T-cell (primary cell): ENCODE measurements around the gene ARPP21. TPM values are rescaled to one million over a fixed set of nuclear protein-coding genes. Genes with fewer than 3 reads are reported as not detected.

Experiments
- ATAC-seq, 4 experiments: fragments of 200-7000 bp in 3 of 4; fragments of 150-1000 bp in 1 of 4; cut with Tn5 transposase; replicated peaks in 1 of 4; 1 replicate in 3 of 4; 2 replicates in 1 of 4; pipeline ENCODE4 v1.10.0; 2021; ENCODE audit warnings: moderate library complexity in 3 of 4, mild to moderate bottlenecking in 2 of 4, moderate number of reproducible peaks in 1 of 4
- CTCF ChIA-PET, 2 donors: fragments of 300-600 bp; sonication (Branson Sonifier 250); formaldehyde crosslinking; loops; one replicate each; lab custom pipeline; 2022; ENCODE audit warnings: antibody characterized with exemption in 2 of 2; lab: Charles Lee
- POLR2A ChIA-PET, 2 donors: fragments of 300-600 bp; sonication (Branson Sonifier 250); formaldehyde crosslinking; loops; one replicate each; lab custom pipeline; 2022; ENCODE audit warnings: antibody characterized with exemption in 2 of 2; lab: Charles Lee
- DNase-seq, 35 experiments: peaks; one replicate each; pipeline versions ENCODE4 v3.0.0 to v3.0.0-alpha.2; 2013 to 2023
- H3K27ac ChIP-seq: one replicate; pipeline ENCODE4 v1.5.1; 2013; ENCODE audit warnings: low read length
- H3K27me3 ChIP-seq, 2 experiments: replicated peaks in 1 of 2; 1 replicate in 1 of 2; 2 replicates in 1 of 2; pipeline versions ENCODE4 v1.6.1 to v1.7.0; 2013; ENCODE audit warnings: low read length in 1 of 2, mixed read lengths in 1 of 2; ENCODE audit not compliant: control insufficient read depth in 2 of 2, insufficient read depth in 2 of 2; ENCODE audit errors: extremely low read depth in 1 of 2
- H3K36me3 ChIP-seq, 2 donors: 1 replicate in 1 of 2; 2 replicates in 1 of 2; pipeline versions ENCODE4 v1.6.1 to v1.7.0; 2013; ENCODE audit warnings: low read length in 1 of 2; ENCODE audit not compliant: control insufficient read depth in 2 of 2, insufficient read depth in 1 of 2; ENCODE audit errors: extremely low read depth in 1 of 2
- H3K4me1 ChIP-seq, 2 experiments: 1 replicate in 1 of 2; 2 replicates in 1 of 2; pipeline versions ENCODE4 v1.6.1 to v1.7.0; 2013; ENCODE audit warnings: low read length in 2 of 2, mixed read lengths in 1 of 2; ENCODE audit not compliant: insufficient read depth in 2 of 2, control insufficient read depth in 1 of 2; ENCODE audit errors: extremely low read depth in 1 of 2
- H3K4me3 ChIP-seq, 2 donors: 1 replicate in 1 of 2; 2 replicates in 1 of 2; pipeline versions ENCODE4 v1.5.1 to v1.7.0; 2013; ENCODE audit warnings: mild to moderate bottlenecking in 2 of 2, low read length in 1 of 2, moderate library complexity in 1 of 2; ENCODE audit not compliant: control insufficient read depth in 1 of 2; ENCODE audit errors: extremely low read depth in 1 of 2
- H3K9me3 ChIP-seq: 2 replicates; pipeline ENCODE4 v1.7.0; 2013
- H3K27ac Mint-ChIP-seq, 2 donors: one replicate each; pipeline ENCODE4 v1.8.0; 2020 to 2021; ENCODE audit warnings: mild to moderate bottlenecking in 2 of 2, mixed read lengths in 2 of 2
- H3K27me3 Mint-ChIP-seq, 2 donors: one replicate each; pipeline ENCODE4 v1.8.0; 2021 to 2022; ENCODE audit warnings: mixed read lengths in 2 of 2
- H3K36me3 Mint-ChIP-seq: one replicate; pipeline ENCODE4 v1.8.0; 2021; ENCODE audit warnings: mixed read lengths
- H3K4me1 Mint-ChIP-seq, 3 donors: one replicate each; pipeline ENCODE4 v1.8.0; 2020 to 2022; ENCODE audit warnings: mixed read lengths in 3 of 3, mild to moderate bottlenecking in 1 of 3
- H3K4me3 Mint-ChIP-seq, 3 donors: one replicate each; pipeline ENCODE4 v1.8.0; 2020 to 2022; ENCODE audit warnings: mild to moderate bottlenecking in 3 of 3, mixed read lengths in 3 of 3, moderate library complexity in 3 of 3
- H3K9me3 Mint-ChIP-seq, 3 donors: one replicate each; pipeline ENCODE4 v1.8.0; 2020 to 2022; ENCODE audit warnings: mixed read lengths in 3 of 3
- WGBS: methylation state at CpG from one replicate; pipeline ENCODE4 v1.1.5; 2013; ENCODE audit warnings: missing lambda C conversion rate; ENCODE audit not compliant: insufficient coverage; 5-methylcytosine and 5-hydroxymethylcytosine counted together
- total RNA-seq, 35 experiments: library from RNA in 6 of 35; stranded (reverse) in 6 of 35; fragments of 120-200 nt in 1 of 35; gene quantifications; one replicate each; pipeline versions ENCODE4 v1.2.1 to v1.2.4 and lab custom pipeline; 2013 to 2026

The ARPP21 gene
- total RNA-seq, 5 donors from 2014 or later (not counting 1 experiment from before 2014, with no cell fraction given) = not detected

DNA sequence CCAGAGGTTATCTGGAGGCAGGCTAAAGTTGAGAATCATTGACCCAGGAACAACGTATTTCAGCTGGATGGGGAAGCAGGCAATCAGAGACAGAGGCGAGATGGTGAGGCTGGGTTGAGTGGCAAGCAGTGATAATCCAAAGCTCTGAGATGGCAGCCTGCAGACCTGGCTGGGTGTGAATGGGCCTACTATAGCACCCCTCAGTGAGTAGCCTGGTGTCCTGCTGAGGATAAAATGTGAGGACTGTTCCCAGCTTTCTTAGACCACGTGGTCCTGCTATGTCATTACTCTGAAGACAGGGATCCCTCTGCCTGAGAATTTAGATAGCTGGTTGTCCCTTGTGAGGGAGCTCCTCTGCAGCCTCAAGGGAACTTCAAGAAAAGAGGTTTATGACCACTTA is 141.5 kb downstream of the ARPP21 start:
- no peaks in the 10 kb centered on the region for H3K4me1 Mint-ChIP-seq
- no peaks in the 10 kb centered on the region for H3K36me3 Mint-ChIP-seq
- H3K9me3 Mint-ChIP-seq = no peaks in the 10 kb centered on the region
- no peaks in the 10 kb centered on the region for H3K27me3 ChIP-seq
- H3K36me3 ChIP-seq = no peaks in the 10 kb centered on the region
- 78% methylated on average over 3 of the region's 3 CpGs for WGBS
- no peak overlapping the region for H3K4me3 Mint-ChIP-seq
- H3K4me1 ChIP-seq = no peaks in the 10 kb centered on the region
- no peak overlapping the region for H3K4me3 ChIP-seq
- H3K27ac ChIP-seq = no peak overlapping the region
- ATAC-seq (no peak), DNase-seq (no peak)
- POLR2A ChIA-PET = no interaction called here
- H3K27ac Mint-ChIP-seq = no peak overlapping the region
- H3K9me3 ChIP-seq = no peaks in the 10 kb centered on the region
- CTCF ChIA-PET = no interaction called here
- H3K27me3 Mint-ChIP-seq = no peaks in the 10 kb centered on the region

DNA sequence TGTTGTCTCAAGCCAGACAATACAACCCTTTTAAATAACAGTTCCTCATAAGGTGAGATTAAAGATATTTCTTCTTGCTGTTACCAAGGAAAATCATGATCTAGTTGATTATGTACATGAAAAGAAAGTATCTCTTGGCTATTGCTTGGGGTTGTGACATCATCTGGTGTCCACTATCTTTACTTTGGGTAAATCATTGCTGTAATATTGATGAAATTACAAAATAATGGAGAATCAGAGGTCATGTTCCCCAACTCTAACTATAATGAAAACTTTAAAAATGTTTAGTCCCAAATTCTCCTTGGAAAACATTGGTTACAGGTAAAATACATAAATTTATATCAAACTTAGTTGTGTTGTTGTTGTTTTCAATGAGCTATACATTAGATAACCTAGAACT is 142.2 kb downstream of the ARPP21 start:
- Histone ChIP-seq H3K36me3 (no peaks in the 10 kb centered on the region), H3K9me3 (no peaks in the 10 kb centered on the region), H3K4me1 (no peaks in the 10 kb centered on the region), H3K27me3 (no peaks in the 10 kb centered on the region), H3K4me3 (no peak overlapping the region), H3K27ac (no peak overlapping the region)
- Mint-ChIP-seq H3K36me3 (no peaks in the 10 kb centered on the region), H3K9me3 (no peaks in the 10 kb centered on the region), H3K27ac (no peak overlapping the region), H3K4me3 (no peak overlapping the region), H3K27me3 (no peaks in the 10 kb centered on the region), H3K4me1 (no peaks in the 10 kb centered on the region)
- DNase-seq (no peak), ATAC-seq (no peak)
- POLR2A ChIA-PET = no interaction called here
- CTCF ChIA-PET = no interaction called here

DNA sequence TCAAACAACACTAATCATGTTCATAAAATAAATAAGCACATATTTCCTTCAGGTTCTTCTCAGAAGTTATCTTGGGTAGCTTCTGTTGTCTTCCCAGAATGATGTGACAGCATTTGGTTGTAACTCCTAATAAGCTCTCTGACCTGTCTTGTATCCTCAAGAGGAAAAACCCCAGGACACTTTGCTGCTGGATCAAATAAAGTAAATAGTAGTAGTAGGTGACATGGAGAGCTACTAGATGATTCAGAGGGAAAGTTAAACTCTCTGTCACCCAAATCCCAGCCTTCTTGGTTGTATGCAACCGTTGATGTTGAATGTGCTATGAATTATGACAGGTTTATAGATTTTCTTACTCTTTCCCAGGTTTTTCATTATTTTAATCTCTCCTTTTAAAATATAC is 143.0 kb downstream of the ARPP21 start:
- Mint-ChIP-seq H3K27ac (no peak overlapping the region), H3K4me1 (no peaks in the 10 kb centered on the region), H3K36me3 (no peaks in the 10 kb centered on the region), H3K9me3 (no peaks in the 10 kb centered on the region), H3K4me3 (no peak overlapping the region), H3K27me3 (no peaks in the 10 kb centered on the region)
- DNase-seq (no peak), ATAC-seq (no peak)
- CTCF ChIA-PET = no interaction called here
- POLR2A ChIA-PET = no interaction called here
- H3K36me3 ChIP-seq = no peaks in the 10 kb centered on the region
- H3K27me3 ChIP-seq = no peaks in the 10 kb centered on the region
- H3K27ac ChIP-seq = no peak overlapping the region
- H3K9me3 ChIP-seq = no peaks in the 10 kb centered on the region
- WGBS = no CpG with 5 or more reads among the region's 1 CpG
- no peak overlapping the region for H3K4me3 ChIP-seq
- no peaks in the 10 kb centered on the region for H3K4me1 ChIP-seq

DNA sequence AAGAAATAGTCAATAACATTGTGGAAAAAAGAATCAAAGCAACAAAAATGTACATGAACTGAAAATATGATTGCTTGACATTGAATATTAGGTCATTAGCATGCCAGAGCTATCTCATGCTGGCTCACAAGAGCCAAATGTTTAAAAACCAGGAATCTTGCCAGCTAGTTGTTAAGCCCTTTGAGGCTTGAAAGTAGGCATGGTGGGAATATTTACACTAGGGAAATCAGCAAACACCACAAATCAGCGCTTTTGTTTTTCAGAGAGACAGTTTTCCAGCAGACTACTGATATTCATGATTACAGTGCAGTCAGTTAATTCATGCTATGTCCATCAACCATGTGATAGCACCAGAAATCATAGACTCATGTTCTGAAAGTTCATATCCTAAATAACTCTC is 144.8 kb downstream of the ARPP21 start:
- no peak overlapping the region for H3K27ac Mint-ChIP-seq
- Histone ChIP-seq H3K9me3 (no peaks in the 10 kb centered on the region), H3K4me1 (no peaks in the 10 kb centered on the region), H3K4me3 (no peak overlapping the region), H3K36me3 (no peaks in the 10 kb centered on the region), H3K27ac (no peak overlapping the region), H3K27me3 (no peaks in the 10 kb centered on the region)
- H3K27me3 Mint-ChIP-seq = no peaks in the 10 kb centered on the region
- no peaks in the 10 kb centered on the region for H3K36me3 Mint-ChIP-seq
- H3K4me3 Mint-ChIP-seq = no peak overlapping the region
- DNase-seq (no peak), ATAC-seq (no peak)
- no peaks in the 10 kb centered on the region for H3K9me3 Mint-ChIP-seq
- no peaks in the 10 kb centered on the region for H3K4me1 Mint-ChIP-seq
- 88% methylated on average over 1 of the region's 1 CpG for WGBS
- POLR2A ChIA-PET = no interaction called here
- CTCF ChIA-PET = no interaction called here

DNA sequence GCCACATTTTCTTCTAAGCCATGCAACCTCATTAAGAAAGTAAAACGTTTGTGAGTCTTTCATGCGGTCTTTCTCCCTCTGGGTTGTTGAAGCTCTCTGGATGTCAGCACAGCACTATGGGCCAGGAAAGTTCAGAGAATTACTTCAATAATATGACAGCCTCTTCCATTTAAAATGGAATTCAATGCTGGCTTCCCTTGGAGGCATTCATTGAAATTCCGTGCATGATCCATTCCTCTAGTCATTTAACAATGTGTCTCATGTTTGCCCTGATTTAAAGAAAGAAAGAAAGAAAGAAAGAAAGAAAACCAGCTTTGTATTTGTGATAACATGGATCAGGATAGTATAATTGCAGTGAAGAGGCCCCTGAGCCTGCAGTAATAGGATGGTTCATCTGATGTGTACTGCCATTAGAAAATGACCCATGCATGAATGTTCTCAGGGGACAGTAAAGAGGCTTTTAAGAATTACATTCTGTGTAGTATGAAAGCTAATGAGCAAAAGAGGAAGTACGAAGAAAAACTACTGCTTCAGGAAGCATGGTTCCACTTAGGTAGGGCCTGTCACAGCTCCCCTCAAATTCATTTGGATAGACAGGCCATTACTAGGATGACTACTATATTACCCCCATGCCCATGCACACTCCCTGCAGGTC is 146.0 kb downstream of the ARPP21 start:
- no peak overlapping the region for H3K4me3 Mint-ChIP-seq

DNA sequence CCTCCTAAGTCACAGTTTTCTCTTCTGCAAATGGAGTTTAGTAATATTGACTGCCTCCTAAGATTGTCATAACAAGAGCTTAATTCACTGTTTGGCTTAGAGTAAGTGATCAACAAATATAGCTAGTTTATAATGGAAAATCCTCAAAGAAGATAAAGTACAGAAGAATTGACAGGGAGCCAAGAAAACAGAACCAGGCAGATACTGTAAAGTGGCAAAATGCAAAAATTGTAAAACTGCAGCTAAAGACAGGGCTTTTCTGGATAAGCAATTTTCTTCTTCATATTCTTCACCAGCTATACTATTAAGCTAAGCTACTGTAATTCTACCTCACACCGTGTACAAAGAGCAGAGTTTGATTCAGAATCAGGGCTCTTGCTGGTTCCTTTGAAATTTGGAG is 148.6 kb downstream of the ARPP21 start:
- Histone ChIP-seq H3K27me3 (no peaks in the 10 kb centered on the region), H3K4me1 (no peaks in the 10 kb centered on the region), H3K27ac (no peak overlapping the region), H3K36me3 (no peaks in the 10 kb centered on the region), H3K4me3 (no peak overlapping the region), H3K9me3 (no peaks in the 10 kb centered on the region)
- Mint-ChIP-seq H3K4me1 (no peaks in the 10 kb centered on the region), H3K9me3 (no peaks in the 10 kb centered on the region), H3K27me3 (no peaks in the 10 kb centered on the region), H3K27ac (no peak overlapping the region), H3K4me3 (no peak overlapping the region), H3K36me3 (no peaks in the 10 kb centered on the region)
- ATAC-seq (no peak), DNase-seq (no peak)
- CTCF ChIA-PET = no interaction called here
- WGBS = no CpG with 5 or more reads among the region's 1 CpG
- POLR2A ChIA-PET = no interaction called here

More for the DNA sequence above, 146.0 kb downstream of the ARPP21 start:
- Mint-ChIP-seq H3K36me3 (no peaks in the 10 kb centered on the region), H3K9me3 (no peaks in the 10 kb centered on the region), H3K4me1 (no peaks in the 10 kb centered on the region), H3K27me3 (no peaks in the 10 kb centered on the region), H3K27ac (no peak overlapping the region)
- CTCF ChIA-PET = no interaction called here
- Histone ChIP-seq H3K9me3 (no peaks in the 10 kb centered on the region), H3K4me3 (no peak overlapping the region), H3K27me3 (no peaks in the 10 kb centered on the region), H3K27ac (no peak overlapping the region), H3K4me1 (no peaks in the 10 kb centered on the region), H3K36me3 (no peaks in the 10 kb centered on the region)
- POLR2A ChIA-PET = no interaction called here
- ATAC-seq = no peak
- no CpG with 5 or more reads among the region's 4 CpGs for WGBS
- no peak for DNase-seq
